Measurements from ENCODE around the gene COL28A1.
"Not testable (repeated sequence)": the region's sequence is repeated elsewhere in the genome, so short reads cannot be mapped to it uniquely, and the experiment has no call there.

The COL28A1 gene

GRCh38 chr7:7475601-7476000, 60.1 kb downstream of the COL28A1 start:
- DNase-seq (ENCODE audit: low read depth in 3 of 3, low spot score in 1 of 3) = no peak

GRCh38 chr7:7474436-7474835, 61.2 kb downstream of the COL28A1 start:
- no peak for DNase-seq (ENCODE audit: low read depth in 3 of 3, low spot score in 1 of 3)

- DNase-seq (ENCODE audit: low read depth in 3 of 3, low spot score in 1 of 3) = not testable (repeated sequence)
Observed at GRCh38 chr7:7464991-7465765, 70.5 kb downstream of the COL28A1 start.

- no peak for DNase-seq (ENCODE audit: low read depth in 3 of 3, low spot score in 1 of 3)
Observed at GRCh38 chr7:7454000-7454399, 81.7 kb downstream of the COL28A1 start.

- DNase-seq (ENCODE audit: low read depth in 3 of 3, low spot score in 1 of 3) = no peak
Observed at GRCh38 chr7:7452652-7453051, 83.0 kb downstream of the COL28A1 start.

- DNase-seq (ENCODE audit: low read depth in 3 of 3, low spot score in 1 of 3) = no peak
Observed at GRCh38 chr7:7452119-7452518, 83.6 kb downstream of the COL28A1 start.

GRCh38 chr7:7449055-7449454, 86.6 kb downstream of the COL28A1 start:
- DNase-seq (ENCODE audit: low read depth in 3 of 3, low spot score in 1 of 3) = no peak

GRCh38 chr7:7446616-7447015, 89.1 kb downstream of the COL28A1 start:
- no peak for DNase-seq (ENCODE audit: low read depth in 3 of 3, low spot score in 1 of 3)

GRCh38 chr7:7443806-7444350, 91.8 kb downstream of the COL28A1 start:
- DNase-seq (ENCODE audit: low read depth in 3 of 3, low spot score in 1 of 3) = no peak

- DNase-seq (ENCODE audit: low read depth in 3 of 3, low spot score in 1 of 3) = no peak
Observed at GRCh38 chr7:7439564-7439963, 96.1 kb downstream of the COL28A1 start.

- no peak for DNase-seq (ENCODE audit: low read depth in 3 of 3, low spot score in 1 of 3)
Observed at GRCh38 chr7:7438851-7439250, 96.8 kb downstream of the COL28A1 start.

- no peak for DNase-seq (ENCODE audit: low read depth in 3 of 3, low spot score in 1 of 3)
Observed at GRCh38 chr7:7435978-7436377, 99.7 kb downstream of the COL28A1 start.

- DNase-seq (ENCODE audit: low read depth in 3 of 3, low spot score in 1 of 3) = no peak
Observed at GRCh38 chr7:7434329-7434728, 101.3 kb downstream of the COL28A1 start.

- no peak for DNase-seq (ENCODE audit: low read depth in 3 of 3, low spot score in 1 of 3)
Observed at GRCh38 chr7:7433811-7434210, 101.9 kb downstream of the COL28A1 start.

GRCh38 chr7:7432979-7433378, 102.7 kb downstream of the COL28A1 start:
- no peak for DNase-seq (ENCODE audit: low read depth in 3 of 3, low spot score in 1 of 3)

GRCh38 chr7:7428806-7429205, 106.9 kb downstream of the COL28A1 start:
- DNase-seq (ENCODE audit: low read depth in 3 of 3, low spot score in 1 of 3) = no peak

- no peak for DNase-seq (ENCODE audit: low read depth in 3 of 3, low spot score in 1 of 3)
Observed at GRCh38 chr7:7427363-7427762, 108.3 kb downstream of the COL28A1 start.

- no peak for DNase-seq (ENCODE audit: low read depth in 3 of 3, low spot score in 1 of 3)
Observed at GRCh38 chr7:7426676-7427075, 109.0 kb downstream of the COL28A1 start.

GRCh38 chr7:7425321-7425720, 110.4 kb downstream of the COL28A1 start:
- no peak for DNase-seq (ENCODE audit: low read depth in 3 of 3, low spot score in 1 of 3)

- DNase-seq (ENCODE audit: low read depth in 3 of 3, low spot score in 1 of 3) = no peak
Observed at GRCh38 chr7:7424151-7424873, 111.4 kb downstream of the COL28A1 start.

GRCh38 chr7:7422641-7423040, 113.0 kb downstream of the COL28A1 start:
- DNase-seq (ENCODE audit: low read depth in 3 of 3, low spot score in 1 of 3) = no peak

GRCh38 chr7:7421826-7422225, 113.8 kb downstream of the COL28A1 start:
- DNase-seq (ENCODE audit: low read depth in 3 of 3, low spot score in 1 of 3) = no peak
